ENCODE results near the gene DENND5B.
"Not testable (repeated sequence)": the region's sequence is repeated elsewhere in the genome, so short reads cannot be mapped to it uniquely, and the experiment has no call there.

DENND5B gene

DNA sequence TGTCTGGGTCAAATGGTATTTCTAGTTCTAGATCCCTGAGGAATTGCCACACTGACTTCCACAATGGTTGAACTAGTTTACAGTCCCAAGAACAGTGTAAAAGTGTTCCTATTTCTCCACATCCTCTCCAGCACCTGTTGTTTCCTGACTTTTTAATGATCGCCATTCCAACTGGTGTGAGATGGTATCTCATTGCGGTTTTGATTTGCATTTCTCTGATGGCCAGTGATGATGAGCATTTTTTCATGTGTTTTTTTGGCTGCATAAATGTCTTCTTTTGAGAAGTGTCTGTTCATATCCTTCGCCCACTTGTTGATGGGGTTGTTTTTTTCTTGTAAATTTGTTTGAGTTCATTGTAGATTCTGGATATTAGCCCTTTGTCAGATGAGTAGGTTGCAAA lies 40.3 kb downstream of the DENND5B start:
- not testable (repeated sequence) for DNase-seq

DNA sequence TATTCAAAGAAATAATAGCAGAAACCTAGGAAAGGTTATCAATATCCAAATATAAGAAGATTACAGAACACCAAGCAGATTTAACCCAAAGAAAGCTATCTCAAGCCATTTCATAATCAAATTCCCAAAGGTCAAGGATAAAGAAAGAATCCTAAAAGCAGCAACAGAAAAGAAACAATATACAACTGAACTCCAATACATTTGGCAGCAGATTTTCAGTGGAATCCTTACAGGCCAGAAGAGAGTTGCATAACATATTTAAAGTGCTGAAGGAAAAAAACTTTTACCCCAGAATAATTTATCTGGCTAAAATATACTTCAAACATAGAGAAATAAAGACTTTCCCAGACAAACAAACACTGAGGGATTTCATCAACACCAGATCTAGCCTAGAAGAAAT lies 54.3 kb downstream of the DENND5B start:
- DNase-seq = no peak

DNA sequence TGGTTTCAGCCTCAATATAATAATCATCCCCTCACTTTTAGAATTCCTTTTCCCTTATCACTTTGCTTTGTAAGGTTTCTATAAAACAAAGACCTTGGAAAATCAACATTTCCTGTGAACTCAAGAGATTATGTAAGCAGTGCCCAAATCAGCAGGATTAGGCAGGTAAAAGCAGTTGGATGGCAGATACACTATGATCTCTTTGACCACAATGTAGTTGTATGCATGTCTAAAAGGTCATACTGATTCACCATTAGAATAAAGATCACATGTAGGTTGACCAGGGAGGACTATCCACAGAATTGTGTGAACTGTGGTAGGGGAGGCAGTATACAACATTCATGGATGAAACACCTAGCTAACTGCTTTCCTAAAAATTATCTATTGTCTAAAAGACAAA lies 57.5 kb downstream of the DENND5B start:
- DNase-seq = no peak

DNA sequence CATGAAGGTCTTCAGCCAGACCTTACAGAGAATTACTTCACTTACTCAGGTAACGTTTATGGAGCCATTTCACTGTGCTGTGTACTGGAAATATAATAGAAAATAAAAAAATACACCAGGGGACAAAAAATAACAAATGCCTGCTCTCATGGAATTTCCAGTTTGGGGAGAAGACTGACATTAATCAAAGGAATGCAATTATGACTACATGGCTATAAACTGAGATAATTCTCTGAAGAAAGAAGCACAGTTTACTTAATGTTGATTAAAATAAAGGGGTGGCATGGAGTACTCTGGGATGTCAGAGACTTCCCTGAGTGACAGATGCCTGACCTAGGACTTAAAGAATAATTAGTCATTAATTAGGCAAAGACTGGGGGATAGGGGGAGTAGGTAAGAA lies 59.0 kb downstream of the DENND5B start:
- DNase-seq = no peak

DNA sequence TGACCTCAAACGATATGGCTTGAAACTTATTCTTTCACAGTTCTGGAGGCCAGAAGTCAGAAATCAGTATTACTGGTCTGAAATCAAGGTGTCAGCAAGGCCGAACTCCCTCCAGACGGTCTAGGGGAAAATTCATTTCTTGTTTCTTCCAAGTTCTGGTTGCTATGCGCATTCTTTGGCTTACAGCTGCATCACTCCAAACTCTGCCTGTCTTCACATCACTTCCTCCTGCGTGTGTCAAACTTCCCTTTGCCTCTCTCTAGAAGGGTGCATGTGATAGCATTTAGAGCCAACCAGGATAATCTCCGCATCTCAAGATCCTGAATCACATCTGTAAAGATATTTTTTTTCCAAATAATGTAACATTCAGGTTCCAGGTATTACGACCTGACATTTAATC lies 62.8 kb downstream of the DENND5B start:
- DNase-seq = no peak

DNA sequence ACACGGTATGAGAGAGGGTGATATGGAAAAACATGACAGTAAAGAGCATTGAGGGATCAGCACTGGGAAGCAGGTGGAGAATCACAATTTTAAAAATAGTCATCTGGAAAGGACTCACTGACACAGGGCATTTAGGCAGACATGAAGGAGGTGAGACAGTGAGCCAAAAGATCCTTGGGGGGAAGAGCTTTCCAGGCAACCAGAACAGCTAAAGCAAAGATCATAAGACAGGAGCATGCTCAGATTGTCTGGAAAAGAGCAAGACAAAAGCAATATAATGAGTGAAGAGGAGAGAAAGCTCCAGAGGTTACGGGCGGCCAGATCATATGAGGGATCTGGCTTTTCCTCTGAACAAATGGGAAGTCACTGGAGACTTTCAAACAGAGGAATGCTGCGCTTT lies 63.9 kb downstream of the DENND5B start:
- DNase-seq = no peak

DNA sequence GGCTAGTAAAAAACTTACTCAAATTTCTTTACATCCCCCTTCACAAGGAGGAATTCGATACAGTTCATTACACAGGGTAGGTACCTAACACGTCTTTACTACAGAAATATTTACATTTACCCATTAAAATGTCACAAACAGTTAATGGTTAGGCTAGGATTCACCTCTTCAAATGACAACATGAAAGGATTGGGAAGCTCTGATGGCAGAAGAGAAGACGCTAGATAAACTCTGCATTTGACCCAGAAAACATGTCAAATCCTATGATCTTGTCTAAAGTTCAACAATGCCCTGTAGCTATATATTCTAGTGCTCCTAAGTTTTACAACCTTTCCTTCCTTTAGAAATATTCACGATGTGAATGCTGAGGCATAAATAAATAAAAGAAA lies 64.8 kb downstream of the DENND5B start:
- no peak for DNase-seq

DNA sequence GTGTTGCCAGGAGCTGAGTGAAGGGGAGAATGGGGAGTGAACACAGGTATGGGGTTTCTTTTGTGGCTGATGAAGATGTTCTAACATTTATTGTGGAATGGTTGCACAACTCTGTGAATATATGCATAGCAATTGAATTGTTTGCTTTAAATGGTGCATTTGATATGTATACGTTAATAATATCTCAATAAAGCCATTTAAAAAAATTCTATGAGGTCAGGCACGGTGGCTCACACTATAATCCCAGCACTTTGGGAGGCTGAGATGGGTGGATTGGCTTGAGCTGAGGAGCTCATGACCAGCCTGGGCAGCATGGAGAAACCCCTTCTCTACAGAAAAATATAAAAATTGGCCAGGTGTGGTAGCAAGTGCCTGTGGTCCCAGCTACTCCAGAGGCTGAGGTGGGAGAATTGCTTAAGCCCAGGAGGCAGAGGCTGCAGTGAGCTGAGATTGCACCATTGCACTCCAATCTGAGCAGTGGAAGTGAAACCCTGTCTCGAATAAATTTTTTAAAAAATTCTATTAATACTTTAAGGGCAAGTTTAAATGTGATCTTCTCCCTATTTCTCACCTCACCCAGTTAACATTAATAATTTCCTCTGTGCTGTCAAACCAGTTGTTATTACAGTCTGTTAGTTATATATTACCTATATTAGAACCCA lies 65.3 kb downstream of the DENND5B start:
- no peak for DNase-seq

DNA sequence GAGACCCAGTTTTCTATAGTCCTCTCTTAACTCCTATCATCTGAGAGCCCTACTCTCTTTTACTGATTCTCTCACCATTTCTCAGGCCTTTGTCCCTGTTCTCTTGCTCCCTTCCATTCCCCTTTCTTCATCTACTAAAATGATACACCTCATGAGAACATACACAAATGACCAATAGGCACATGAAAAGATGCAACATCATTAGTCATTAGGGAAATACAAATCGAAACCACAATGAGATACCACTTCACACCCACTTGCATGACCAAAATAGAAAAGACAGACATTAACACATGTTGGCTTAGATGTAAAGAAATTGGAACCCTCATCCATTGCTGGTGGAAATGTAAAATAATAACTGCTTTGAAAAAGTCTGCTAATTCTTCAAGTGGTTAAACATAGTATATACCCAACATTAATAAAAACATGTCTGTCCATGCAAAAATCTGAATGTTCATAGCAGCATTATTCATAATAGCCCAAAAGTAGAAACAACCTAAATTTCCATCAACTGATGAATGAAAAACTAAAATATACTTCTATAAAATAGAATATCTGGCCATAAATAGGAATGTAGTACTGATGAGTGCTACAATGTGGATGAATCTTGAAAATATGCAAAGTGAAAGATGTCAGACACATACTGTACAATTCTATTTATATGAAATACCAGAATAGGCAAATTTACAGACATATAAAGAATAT lies 66.0 kb downstream of the DENND5B start:
- DNase-seq = no peak

DNA sequence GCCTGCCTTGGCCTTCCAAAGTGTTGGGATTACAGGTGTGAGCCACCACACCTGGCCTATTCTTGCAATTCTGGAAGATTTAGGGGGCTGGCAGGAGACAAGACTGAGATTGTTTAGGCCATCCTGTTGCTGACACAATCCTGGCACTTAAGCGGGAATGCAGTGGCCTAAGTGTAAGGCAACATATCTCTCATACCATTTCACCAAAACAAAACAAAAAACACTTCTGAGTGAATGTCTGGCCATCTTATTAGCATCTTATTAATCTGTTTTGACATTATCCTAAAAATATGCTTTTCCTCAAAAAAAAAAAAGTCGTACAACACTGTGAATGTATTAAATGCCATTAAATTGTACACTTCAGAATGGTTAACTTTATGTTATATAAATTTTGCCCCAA lies 67.6 kb downstream of the DENND5B start:
- no peak for DNase-seq

DNA sequence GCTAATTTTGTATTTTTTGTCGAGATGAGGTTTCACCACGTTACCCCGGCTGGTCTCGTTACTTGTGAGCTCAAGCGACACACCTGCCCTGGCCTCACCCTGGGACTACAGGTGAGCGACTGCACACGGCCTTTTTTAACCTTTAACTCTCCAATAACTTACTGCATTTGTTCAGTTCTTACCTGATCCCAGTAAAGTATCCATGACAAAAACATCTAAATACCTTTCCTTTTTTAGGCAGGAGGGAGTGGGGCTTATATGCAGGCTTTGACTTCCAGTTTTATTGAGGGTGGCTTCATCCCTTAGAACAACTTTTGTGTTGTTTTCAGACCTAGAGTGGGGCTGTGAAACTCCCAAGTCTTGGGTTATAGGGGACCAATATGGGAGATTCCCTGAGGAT lies 68.3 kb downstream of the DENND5B start:
- no peak for DNase-seq

DNA sequence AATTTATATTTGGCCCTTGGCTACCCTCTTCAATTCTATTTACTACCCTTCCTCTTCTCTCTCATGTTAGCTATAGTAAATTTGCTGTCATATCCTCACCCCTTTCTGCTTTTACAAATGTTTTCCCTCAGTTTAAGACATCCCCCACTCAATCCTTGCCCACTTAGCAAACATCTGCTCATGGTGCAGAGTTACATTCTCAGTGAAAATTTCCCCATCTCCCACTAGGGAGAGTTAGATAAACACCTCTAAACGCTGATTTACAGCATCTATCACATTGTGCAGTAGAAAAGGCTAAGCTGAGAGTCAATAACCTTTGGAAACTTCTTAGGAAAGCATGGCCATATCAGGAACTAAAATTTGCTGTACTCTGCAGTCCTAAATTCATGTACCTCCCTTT lies 69.0 kb downstream of the DENND5B start:
- no peak for DNase-seq

DNA sequence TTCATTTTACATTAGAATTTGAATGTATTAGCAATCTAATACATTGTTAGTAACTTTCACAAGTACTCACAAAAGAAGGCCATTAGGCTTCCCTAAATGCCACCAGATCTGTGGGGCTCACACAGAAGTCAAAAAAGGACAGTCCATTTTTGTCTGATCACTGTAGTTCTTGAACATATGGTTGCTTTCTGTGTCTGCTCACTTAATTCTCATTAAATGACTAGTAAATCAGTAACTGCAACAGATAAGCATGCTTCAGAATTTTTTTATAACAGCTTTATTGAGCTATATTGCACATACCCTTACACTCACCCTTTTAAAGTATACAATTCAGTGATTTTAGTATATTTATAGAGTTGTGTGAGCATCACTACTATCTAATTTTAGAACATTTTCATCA lies 71.4 kb downstream of the DENND5B start:
- no peak for DNase-seq

DNA sequence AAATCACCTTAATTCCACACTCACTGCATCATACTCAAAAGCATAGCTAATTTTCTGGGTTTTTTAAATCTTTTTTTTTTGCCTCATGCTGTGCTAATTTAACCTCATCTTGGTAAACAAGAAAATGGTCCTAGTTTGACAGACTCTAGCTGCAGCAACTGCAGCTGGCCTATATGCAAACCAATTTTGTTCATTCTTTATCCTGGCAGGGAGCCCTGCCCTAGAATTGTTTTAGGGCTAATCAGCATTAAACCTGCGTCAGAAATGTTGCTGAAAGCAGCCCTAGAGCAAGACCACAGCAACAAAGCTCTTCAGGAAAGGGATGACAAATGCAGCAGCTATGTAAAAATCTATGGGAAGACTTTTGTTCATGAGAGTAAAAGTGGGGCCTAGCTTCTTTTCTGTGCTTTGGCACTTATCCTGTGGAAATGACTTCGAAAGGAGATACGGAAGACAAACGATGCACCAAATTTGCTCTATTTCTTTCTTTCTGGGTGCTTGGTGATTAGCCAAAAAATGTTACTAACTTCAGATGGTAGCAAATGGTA lies 72.2 kb downstream of the DENND5B start:
- DNase-seq = peak; percentile 32

DNA sequence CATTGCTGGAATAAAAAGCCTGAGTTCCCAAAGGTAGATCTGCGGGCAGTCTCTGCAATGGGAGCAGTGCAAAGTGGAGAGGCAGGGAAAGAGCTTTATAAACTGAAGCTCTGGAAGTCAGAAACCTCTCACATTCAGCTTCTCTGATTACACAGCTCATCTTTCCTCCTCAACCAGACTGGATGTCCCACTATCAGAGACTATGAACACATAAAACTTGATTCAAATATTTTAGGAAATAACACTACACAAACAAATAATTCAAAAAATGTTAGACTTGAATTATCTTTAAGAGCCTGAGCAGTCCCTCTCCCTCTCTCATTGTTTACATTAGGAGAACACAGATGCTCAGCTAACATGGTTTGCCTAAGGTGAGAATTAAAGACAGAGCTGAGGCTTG lies 72.9 kb downstream of the DENND5B start:
- DNase-seq = no peak

DNA sequence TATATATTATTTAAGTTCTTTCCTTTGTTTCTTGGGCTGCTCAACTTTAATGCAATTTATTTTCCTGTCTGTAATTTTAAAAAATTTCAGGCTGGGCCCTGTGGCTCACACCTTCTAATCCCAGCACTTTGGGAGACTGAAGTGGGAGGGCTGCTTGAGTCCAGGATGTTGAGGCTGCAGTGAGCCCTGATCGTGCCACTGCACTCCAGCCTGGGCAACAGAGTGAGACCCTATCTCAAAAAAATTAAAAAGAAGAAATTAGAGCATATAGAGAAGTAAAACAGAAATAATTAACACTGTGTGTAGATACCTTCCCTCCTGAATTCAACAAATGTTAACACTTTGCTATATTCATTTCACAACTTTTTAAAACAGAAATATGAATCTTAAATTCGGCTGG lies 74.2 kb downstream of the DENND5B start:
- DNase-seq = no peak

DNA sequence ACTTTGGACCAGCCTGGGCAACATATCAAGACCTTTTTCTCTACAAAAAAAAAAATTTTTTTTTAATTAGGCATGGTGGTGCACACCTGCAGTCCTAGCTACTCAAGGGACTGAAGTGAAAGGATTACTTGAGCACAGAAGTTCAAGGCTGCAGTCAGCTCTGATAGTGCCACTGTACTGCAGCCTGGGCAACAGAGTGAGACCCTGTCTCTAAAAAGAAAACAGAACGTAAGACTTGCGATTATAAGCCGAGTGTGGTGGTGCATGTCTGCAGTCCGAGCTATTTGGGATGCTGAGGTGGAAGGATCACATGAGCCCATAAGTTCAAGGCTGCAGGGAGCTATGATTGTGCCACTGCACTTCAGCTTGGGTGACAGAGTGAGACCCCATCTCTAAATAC lies 76.0 kb downstream of the DENND5B start:
- DNase-seq = no peak

DNA sequence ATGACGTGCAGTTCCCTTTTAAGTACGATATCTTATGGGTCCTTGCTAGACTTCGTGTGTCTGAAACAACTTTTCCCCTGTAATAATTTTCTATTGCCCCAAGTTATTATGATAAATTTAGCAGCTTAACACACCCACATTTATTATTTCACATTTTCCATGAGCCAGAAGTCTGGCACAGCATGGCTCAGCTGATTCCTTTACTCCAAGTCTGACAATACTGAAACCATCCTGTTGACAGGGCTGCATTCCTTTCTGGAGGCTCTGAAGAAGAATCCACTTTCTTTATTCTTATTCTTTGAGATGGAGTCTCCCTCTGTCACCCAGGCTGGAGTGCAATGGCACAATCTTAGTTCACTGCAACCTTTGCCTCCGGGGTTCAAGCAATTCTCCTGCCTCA lies 80.9 kb downstream of the DENND5B start:
- DNase-seq = no peak

DNA sequence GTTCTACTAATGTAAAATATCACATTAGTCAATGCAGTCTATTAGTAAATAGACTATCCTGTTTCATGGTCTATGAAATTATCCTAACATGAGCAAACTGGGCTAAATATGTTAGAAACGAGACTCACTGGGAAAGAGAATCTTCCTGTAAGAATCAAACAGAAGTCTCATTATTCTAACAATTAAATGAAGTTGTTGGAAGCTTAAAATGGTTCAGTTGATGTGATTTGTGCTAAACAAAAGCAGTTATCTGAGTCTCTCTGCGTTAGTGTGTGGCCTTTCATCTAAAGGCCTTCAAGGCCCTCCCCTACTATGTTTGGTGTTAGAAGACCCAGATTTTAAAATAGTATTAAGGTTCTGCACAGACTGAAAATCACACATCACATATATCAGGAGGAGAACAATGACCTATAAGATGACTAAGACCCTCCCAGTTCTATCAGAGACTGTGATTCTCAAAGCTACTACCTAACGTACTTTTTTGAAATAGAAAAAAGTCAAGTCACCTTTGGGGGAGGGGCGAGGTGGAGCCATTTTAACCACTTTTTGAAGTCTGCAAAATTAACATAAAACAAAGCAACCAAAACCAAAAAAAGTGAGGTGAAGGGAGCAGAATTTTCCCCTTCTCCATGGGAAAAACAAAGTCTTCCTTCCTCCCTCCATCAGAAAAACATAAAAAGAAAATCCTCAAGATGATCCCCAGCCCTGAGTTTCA lies 82.3 kb downstream of the DENND5B start:
- DNase-seq = no peak

DNA sequence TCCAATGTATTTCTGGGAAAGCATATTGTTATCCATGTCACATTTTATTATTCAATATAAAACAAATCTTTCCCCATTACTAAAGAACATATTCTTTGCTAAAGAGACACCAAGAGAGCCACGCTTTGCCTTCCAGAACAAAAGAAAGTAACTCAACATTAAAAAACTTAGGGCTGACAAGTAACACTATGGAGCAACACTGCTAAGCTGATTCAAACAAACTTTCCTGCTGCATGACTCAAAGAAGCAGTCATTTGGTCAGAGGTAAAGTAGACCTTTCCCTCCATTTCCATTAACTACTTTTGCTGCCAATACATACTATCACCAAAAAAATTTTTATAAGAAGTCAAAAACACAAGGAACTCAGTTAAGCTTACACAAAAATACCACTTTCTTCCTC lies 83.0 kb downstream of the DENND5B start:
- no peak for DNase-seq

DNA sequence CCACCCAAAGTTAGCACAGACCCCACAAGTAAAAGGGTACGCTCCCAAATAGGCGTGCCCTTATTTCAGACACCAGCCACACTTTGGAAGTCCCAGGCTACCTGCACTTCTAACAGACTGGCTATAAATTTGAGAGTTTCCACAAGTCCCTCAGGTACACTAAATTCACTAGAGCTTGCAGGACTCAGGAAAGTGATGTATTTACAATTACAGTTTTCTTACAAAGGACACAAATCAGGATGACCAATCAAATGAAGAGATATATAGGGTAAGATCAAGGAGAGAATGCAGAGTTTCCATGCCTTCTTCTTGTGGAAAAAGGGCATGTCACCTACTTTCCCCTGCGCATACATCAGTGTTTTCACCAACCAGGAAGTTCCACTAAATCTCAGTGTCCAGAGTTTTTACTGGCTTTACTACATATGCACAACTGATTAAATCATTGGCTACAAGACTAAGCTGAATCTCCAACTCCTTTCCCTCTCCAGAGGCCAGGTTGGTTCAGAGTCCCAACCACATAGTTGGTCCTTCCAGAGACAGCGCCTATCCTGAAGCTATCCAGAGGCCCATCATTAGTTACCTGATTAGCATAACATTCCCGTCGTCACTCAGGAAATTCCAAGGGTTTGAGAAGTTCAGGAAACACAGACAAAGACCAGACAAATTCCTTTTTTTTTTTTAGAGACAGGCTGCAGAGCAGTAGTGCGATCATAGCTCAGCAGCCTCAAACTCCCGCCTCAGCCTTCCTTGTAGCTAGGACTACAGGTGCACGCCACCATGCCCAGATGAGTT lies 84.2 kb downstream of the DENND5B start:
- no peak for DNase-seq

DNA sequence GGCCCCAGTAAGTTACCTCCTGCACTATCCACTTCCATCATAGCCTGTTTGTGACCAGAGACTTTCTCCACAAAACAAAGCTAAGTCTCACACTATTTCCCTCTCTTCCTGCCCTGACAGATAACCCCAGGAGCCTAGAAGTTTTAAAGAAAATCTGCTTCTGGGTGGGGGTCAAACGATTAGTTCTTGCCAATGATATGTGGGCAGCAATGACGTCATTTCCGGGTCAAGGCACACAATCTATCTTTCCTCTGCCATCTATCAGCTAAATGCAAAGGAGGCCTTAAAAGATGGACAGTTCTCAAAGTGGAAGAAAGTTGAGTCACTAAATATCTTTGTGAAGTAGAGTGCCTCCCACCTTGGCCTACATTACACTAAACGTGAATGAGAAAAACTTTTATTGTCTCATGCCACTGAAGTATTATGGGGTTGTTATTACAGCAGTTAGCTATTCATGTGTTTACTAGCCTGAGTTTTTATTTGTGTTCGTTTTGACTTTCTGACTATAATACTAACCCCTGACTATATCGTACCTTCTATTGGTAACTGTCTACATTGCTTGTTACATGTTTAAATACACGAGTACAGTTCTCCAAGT lies 86.2 kb downstream of the DENND5B start:
- no peak for DNase-seq

DNA sequence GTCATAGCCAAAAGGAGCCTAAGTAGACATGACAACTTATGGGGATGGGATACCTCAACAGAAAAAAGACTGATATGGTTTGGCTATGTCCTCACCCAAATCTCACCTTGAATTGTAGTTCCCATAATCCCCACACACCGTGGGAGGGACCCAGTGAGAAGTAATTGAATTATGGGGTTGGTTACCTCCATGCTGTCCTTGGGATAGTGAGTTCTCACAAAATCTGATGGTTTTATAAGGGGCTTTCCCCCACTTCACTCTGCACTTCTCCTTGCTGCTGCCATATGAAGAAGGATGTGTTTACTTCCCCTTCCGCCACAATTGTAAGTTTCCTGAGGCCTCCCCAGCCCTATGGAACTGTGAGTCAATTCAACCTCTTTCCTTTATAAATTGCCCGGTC lies 89.9 kb downstream of the DENND5B start:
- DNase-seq = not testable (repeated sequence)

Measured in GOT3 (cell line).